Ishikawa (cell line): ENCODE results near the gene ISLR.

Experiments used
- CEBPB ChIP-seq: IDR thresholded peaks from 2 replicates; pipeline ENCODE4 v1.6.1; 2012
- CREB1 ChIP-seq: IDR thresholded peaks from 2 replicates; pipeline ENCODE4 v1.6.1; 2012; ENCODE audit warnings: low read depth
- EGR1 ChIP-seq: IDR thresholded peaks from 2 replicates; pipeline ENCODE4 v1.6.1; 2012
- EP300 ChIP-seq: IDR thresholded peaks from 2 replicates; pipeline ENCODE4 v1.6.1; 2012; ENCODE audit warnings: borderline replicate concordance
- FOXM1 ChIP-seq: IDR thresholded peaks from 2 replicates; pipeline ENCODE4 v1.6.1; 2012; ENCODE audit warnings: low read depth, borderline replicate concordance
- NFIC ChIP-seq: IDR thresholded peaks from 2 replicates; pipeline ENCODE4 v1.6.1; 2012
- RAD21 ChIP-seq: IDR thresholded peaks from 2 replicates; pipeline ENCODE4 v1.6.1; 2012; ENCODE audit warnings: low read depth
- TAF1 ChIP-seq: IDR thresholded peaks from 2 replicates; pipeline ENCODE4 v1.6.1; 2012; ENCODE audit warnings: low read depth, mild to moderate bottlenecking
- TCF12 ChIP-seq: IDR thresholded peaks from 2 replicates; pipeline ENCODE4 v1.6.1; 2012; ENCODE audit warnings: low read depth
- TEAD4 ChIP-seq: IDR thresholded peaks from 2 replicates; pipeline ENCODE4 v1.6.1; 2012
- YY1 ChIP-seq: IDR thresholded peaks from 2 replicates; pipeline ENCODE4 v1.6.1; 2012; ENCODE audit warnings: low read depth
- ZBTB7A ChIP-seq: IDR thresholded peaks from 2 replicates; pipeline ENCODE4 v1.6.1; 2012; ENCODE audit warnings: low read depth
- TF ChIP-seq, protein P1 (sequence below): IDR thresholded peaks from 2 replicates; pipeline ENCODE4 v1.6.1; 2012
- TF ChIP-seq, protein P2 (sequence below): IDR thresholded peaks from 2 replicates; pipeline ENCODE4 v1.6.1; 2012; ENCODE audit warnings: low read depth, mild to moderate bottlenecking
- TF ChIP-seq, protein P3 (sequence below): IDR thresholded peaks from 2 replicates; pipeline ENCODE4 v1.6.1; 2012

The ISLR gene

DNA sequence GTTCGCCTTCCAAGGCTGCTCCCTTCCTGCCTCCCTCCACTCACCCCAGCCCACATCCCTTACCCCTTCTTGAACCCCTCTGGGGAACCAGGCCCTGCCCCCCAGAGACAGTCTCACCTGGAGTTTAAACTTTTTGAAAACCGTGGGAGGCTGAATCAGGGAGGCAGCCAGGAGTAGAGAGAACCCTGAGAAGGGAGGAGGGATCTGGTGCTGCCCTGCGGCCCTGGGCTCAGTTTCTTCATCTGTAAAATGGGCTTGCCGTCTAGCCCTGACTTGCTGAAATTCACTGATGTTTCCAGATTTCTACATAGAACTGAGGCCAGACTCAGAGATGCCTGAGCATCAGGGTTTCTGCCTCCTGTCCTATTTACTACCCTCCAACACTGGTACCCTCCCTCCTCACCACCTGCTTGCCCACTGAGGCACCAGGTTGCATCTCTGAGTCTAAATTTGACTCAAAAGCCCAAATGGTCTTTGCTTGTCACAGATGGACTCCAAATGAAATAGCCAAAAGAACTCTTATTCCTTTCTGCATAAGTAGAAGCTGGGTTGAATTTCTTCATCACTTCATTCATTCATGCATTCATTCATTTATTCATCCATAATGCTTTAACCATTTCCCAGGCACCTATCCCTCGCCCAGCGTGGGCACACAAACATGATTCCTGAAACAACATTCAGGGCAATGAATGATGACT lies 41.0 kb downstream of the ISLR start:
- no peak for TF ChIP-seq EGR1
- TF ChIP-seq, protein P1, sequence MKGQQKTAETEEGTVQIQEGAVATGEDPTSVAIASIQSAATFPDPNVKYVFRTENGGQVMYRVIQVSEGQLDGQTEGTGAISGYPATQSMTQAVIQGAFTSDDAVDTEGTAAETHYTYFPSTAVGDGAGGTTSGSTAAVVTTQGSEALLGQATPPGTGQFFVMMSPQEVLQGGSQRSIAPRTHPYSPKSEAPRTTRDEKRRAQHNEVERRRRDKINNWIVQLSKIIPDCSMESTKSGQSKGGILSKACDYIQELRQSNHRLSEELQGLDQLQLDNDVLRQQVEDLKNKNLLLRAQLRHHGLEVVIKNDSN = no peak
- TF ChIP-seq, protein P2, sequence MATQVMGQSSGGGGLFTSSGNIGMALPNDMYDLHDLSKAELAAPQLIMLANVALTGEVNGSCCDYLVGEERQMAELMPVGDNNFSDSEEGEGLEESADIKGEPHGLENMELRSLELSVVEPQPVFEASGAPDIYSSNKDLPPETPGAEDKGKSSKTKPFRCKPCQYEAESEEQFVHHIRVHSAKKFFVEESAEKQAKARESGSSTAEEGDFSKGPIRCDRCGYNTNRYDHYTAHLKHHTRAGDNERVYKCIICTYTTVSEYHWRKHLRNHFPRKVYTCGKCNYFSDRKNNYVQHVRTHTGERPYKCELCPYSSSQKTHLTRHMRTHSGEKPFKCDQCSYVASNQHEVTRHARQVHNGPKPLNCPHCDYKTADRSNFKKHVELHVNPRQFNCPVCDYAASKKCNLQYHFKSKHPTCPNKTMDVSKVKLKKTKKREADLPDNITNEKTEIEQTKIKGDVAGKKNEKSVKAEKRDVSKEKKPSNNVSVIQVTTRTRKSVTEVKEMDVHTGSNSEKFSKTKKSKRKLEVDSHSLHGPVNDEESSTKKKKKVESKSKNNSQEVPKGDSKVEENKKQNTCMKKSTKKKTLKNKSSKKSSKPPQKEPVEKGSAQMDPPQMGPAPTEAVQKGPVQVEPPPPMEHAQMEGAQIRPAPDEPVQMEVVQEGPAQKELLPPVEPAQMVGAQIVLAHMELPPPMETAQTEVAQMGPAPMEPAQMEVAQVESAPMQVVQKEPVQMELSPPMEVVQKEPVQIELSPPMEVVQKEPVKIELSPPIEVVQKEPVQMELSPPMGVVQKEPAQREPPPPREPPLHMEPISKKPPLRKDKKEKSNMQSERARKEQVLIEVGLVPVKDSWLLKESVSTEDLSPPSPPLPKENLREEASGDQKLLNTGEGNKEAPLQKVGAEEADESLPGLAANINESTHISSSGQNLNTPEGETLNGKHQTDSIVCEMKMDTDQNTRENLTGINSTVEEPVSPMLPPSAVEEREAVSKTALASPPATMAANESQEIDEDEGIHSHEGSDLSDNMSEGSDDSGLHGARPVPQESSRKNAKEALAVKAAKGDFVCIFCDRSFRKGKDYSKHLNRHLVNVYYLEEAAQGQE = no peak
- no peak for TF ChIP-seq ZBTB7A
- no peak for TF ChIP-seq EP300
- TF ChIP-seq, protein P3, sequence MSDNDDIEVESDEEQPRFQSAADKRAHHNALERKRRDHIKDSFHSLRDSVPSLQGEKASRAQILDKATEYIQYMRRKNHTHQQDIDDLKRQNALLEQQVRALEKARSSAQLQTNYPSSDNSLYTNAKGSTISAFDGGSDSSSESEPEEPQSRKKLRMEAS = no peak
- TF ChIP-seq TCF12 = no peak
- no peak for TF ChIP-seq YY1
- no peak for TF ChIP-seq NFIC
- TF ChIP-seq CREB1 = no peak
- no peak for TF ChIP-seq RAD21

DNA sequence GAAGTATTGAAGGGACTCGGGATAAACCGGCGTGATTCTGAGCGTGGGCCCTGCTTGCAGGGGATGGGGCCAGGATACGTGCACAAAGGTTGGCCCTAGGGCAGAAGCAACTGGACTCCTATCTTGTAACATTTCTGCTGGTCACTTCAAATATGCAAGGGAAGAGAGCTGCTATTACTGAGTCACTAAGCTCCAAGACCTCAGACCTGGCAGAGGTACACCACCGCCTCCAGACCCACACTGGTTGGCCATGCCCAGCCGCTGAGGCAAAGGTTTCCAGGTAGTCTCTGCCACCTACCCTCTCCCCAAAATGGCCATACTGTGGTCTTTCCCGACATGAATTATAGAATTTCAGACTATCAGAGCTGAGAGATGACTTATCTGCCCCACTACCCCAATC lies 42.4 kb downstream of the ISLR start:
- TF ChIP-seq NFIC = no peak
- TF ChIP-seq ZBTB7A = no peak
- TF ChIP-seq, protein P3 = no peak
- TF ChIP-seq FOXM1 = no peak
- no peak for TF ChIP-seq EP300
- no peak for TF ChIP-seq TEAD4
- TF ChIP-seq TCF12 = no peak
- TF ChIP-seq TAF1 = no peak
- no peak for TF ChIP-seq EGR1

DNA sequence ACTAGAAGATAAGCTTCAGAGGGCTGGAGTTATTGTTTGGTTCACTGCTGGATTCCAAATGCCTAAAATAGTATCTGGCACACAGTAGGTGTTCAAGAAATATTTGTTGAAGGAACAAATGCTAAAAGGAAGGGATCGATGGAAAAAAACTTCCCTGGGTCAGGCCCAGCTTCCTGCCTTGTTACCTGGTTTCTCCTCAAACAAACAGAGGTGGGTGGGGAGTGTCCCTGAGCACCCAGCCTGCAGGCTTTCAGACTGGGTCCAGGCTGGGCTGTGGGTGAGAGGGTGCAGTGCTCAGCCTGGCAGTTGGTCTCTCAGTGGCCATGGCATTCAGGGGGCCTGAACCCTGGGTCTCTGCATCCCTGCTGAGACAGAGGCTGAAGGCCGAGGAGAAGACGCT lies 43.4 kb downstream of the ISLR start:
- no peak for TF ChIP-seq NFIC

DNA sequence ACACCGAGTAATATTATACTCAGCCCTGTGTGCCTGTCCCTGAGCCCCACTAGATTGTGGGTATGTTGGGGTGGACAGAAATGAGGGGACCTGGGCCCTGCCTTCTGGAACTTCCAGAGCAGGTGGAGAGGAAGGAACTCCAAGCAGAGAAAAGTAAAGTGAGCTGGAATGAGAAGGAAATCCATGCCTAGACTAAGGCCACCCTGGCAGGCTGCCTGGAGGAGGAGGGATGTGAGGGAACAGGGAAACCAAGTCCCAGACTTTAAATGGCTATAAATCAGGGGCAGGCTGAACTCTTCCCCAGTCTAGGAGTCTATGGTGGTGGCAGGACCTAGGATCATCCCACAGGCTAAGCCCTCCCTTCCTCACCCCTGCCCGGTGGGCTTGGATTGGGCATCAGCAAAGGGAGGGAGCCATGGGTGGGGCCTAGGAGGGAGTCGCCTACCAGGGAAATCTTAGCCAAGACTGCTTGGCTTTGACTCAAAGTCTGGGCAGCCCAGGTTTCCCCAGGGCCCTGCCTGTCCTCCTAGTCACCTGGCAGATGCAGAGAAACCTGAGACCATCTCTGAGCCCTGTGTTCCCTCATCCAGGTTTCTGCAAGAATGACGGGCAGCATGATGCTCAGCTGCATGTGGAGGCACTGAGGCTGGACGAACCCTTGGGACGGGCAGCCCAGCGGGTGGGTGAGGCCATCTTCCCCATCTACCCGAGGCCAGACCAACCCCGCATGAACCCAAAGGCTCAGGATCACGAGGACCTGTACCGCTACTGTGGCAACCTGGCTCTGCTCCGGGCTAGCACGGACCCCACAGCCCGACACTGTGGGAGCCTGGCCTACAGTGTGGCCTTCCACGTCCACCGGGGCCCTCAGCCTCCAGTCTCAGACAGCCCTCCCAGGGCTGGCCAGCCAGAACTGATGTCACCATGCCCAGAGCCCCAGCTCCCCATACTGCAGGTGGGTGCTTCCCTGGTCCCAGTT lies 44.7 kb downstream of the ISLR start:
- no peak for TF ChIP-seq EP300
- peak; percentile 51 for TF ChIP-seq NFIC

- TF ChIP-seq TCF12 (no peak), TAF1 (no peak), CEBPB (no peak), FOXM1 (no peak), ZBTB7A (no peak), NFIC (no peak), CREB1 (no peak), YY1 (no peak), TEAD4 (no peak), EGR1 (no peak), EP300 (no peak), RAD21 (no peak)
- TF ChIP-seq, protein P3 = no peak
- TF ChIP-seq, protein P2 = no peak
- TF ChIP-seq, protein P1 = no peak
Measured at GRCh38 chr15:74220475-74221248, 47.2 kb downstream of the ISLR start.
